ENCODE data around the gene OR2S2. TPM values are rescaled to one million over a fixed set of nuclear protein-coding genes. Genes with fewer than 3 reads are reported as not detected.

Gene OR2S2
- total RNA-seq, 1 experiment from 2014 or later: not detected

GRCh38 chr9:35919212-35920008 lies 38.5 kb downstream of the OR2S2 start:
- no TSS peak for BruUV-seq (replicated peaks)
- CTCF ChIA-PET: no interaction called here
- DNase-seq: no peak
- H4K20me1 ChIP-seq (ENCODE audit: low read length): no peaks in the 10 kb centered on the region
- no peak for TF ChIP-seq EZH2phosphoT487 (IDR thresholded peaks at IDR 0.05; ENCODE audit: borderline replicate concordance, low read length)
- no peaks in the 10 kb centered on the region for H3K9me3 ChIP-seq (ENCODE audit: low read length)
- peaks cover 8% of the 10 kb centered on the region for H3F3A ChIP-seq (ENCODE audit: low read length, unreplicated experiment)
- H3K27me3 ChIP-seq (ENCODE audit: low read length): no peaks in the 10 kb centered on the region
- H3K4me1 ChIP-seq (ENCODE audit: insufficient read depth, low read length): peaks cover 19% of the 10 kb centered on the region
- no peak overlapping the region for H3K27ac ChIP-seq (ENCODE audit: low read length)
- H3K4me2 ChIP-seq (ENCODE audit: low read length): no peak overlapping the region
- no peaks in the 10 kb centered on the region for H3K9me2 ChIP-seq (replicated peaks; ENCODE audit: low read length)
- intact Hi-C loops (cut with micrococcal nuclease): no loop called here
- no peaks in the 10 kb centered on the region for H3K36me3 ChIP-seq (ENCODE audit: low read depth, low read length)
- ATAC-seq: no peak
- H3K4me3 ChIP-seq (ENCODE audit: low read length): no peak overlapping the region
- H3K79me2 ChIP-seq (ENCODE audit: low read length): no peaks in the 10 kb centered on the region
- no peak overlapping the region for H3K9ac ChIP-seq (ENCODE audit: low read length)
- H2AFZ ChIP-seq (ENCODE audit: low read length): no peak overlapping the region
- POLR2A ChIA-PET (ENCODE audit: unreplicated experiment): interaction anchor here (0.5 kb wide), 1 partner anchor 403 kb away, joined by 3 read pairs; no protein-coding TSS in a partner anchor

- H3F3A ChIP-seq (ENCODE audit: low read length, unreplicated experiment): peaks cover 6% of the 10 kb centered on the region
- no peak overlapping the region for H3K9ac ChIP-seq (ENCODE audit: low read length)
- H2AFZ ChIP-seq (ENCODE audit: low read length): no peak overlapping the region
- no peaks in the 10 kb centered on the region for H3K36me3 ChIP-seq (ENCODE audit: low read depth, low read length)
- ChIA-PET CTCF (no interaction called here), POLR2A (ENCODE audit: unreplicated experiment) (interaction anchor here (0.5 kb wide), 1 partner anchor 404 kb away, joined by 3 read pairs; no protein-coding TSS in a partner anchor)
- TF ChIP-seq EZH2 (IDR thresholded peaks at IDR 0.05; ENCODE audit: low read length, unreplicated experiment) (no peak), EZH2phosphoT487 (IDR thresholded peaks at IDR 0.05; ENCODE audit: borderline replicate concordance, low read length) (no peak), CTCF (conservative IDR thresholded peaks at IDR 0.05; ENCODE audit: low read depth, low read length) (no peak)
- no peaks in the 10 kb centered on the region for H3K9me2 ChIP-seq (replicated peaks; ENCODE audit: low read length)
- H3K27me3 ChIP-seq (ENCODE audit: low read length): no peaks in the 10 kb centered on the region
- no peaks in the 10 kb centered on the region for H4K20me1 ChIP-seq (ENCODE audit: low read length)
- no peaks in the 10 kb centered on the region for H3K79me2 ChIP-seq (ENCODE audit: low read length)
- intact Hi-C loops (cut with micrococcal nuclease): no loop called here
- peaks cover 15% of the 10 kb centered on the region for H3K4me1 ChIP-seq (ENCODE audit: insufficient read depth, low read length)
- no peak overlapping the region for H3K27ac ChIP-seq (ENCODE audit: low read length)
- no peak for DNase-seq
- no TSS peak for BruUV-seq (replicated peaks)
- no peak overlapping the region for H3K4me2 ChIP-seq (ENCODE audit: low read length)
- H3K4me3 ChIP-seq (ENCODE audit: low read length): no peak overlapping the region
- no peak for ATAC-seq
- H3K9me3 ChIP-seq (ENCODE audit: low read length): no peaks in the 10 kb centered on the region
These were observed 39.2 kb downstream of the OR2S2 start for GRCh38 chr9:35918780-35919179.

- H3K4me3 ChIP-seq (ENCODE audit: low read length): no peak overlapping the region
- ChIA-PET POLR2A (ENCODE audit: unreplicated experiment) (no interaction called here), CTCF (no interaction called here)
- no peaks in the 10 kb centered on the region for H3K27me3 ChIP-seq (ENCODE audit: low read length)
- no TSS peak for BruUV-seq (replicated peaks)
- H3K9me3 ChIP-seq (ENCODE audit: low read length): no peaks in the 10 kb centered on the region
- H3K27ac ChIP-seq (ENCODE audit: low read length): no peak overlapping the region
- ATAC-seq (no peak), DNase-seq (no peak)
- no peak overlapping the region for H3K9ac ChIP-seq (ENCODE audit: low read length)
- no peaks in the 10 kb centered on the region for H3K79me2 ChIP-seq (ENCODE audit: low read length)
- intact Hi-C loops (cut with micrococcal nuclease): no loop called here
- H3K36me3 ChIP-seq (ENCODE audit: low read depth, low read length): no peaks in the 10 kb centered on the region
- no peaks in the 10 kb centered on the region for H3K9me2 ChIP-seq (replicated peaks; ENCODE audit: low read length)
- no peak for TF ChIP-seq CTCF (conservative IDR thresholded peaks at IDR 0.05; ENCODE audit: low read depth, low read length)
- TF ChIP-seq EZH2 (IDR thresholded peaks at IDR 0.05; ENCODE audit: low read length, unreplicated experiment): no peak
- TF ChIP-seq EZH2phosphoT487 (IDR thresholded peaks at IDR 0.05; ENCODE audit: borderline replicate concordance, low read length): no peak
- 0 out of 2 replicates have a peak, but pooled peaks cover 7% of the 10 kb centered on the region for H3K4me1 ChIP-seq (ENCODE audit: insufficient read depth, low read length)
- H2AFZ ChIP-seq (ENCODE audit: low read length): no peak overlapping the region
- H3K4me2 ChIP-seq (ENCODE audit: low read length): no peak overlapping the region
- no peaks in the 10 kb centered on the region for H4K20me1 ChIP-seq (ENCODE audit: low read length)
- H3F3A ChIP-seq (ENCODE audit: low read length, unreplicated experiment): no peaks in the 10 kb centered on the region
These were observed 40.7 kb downstream of the OR2S2 start for GRCh38 chr9:35917261-35917660.
